Right kidney (tissue), 1 donor: ENCODE measurements around the gene ACTG1.
A peak's percentile ranks its signal among the peaks of the same experiment; 100 is the strongest.

Experiments
- DNase-seq: peaks from one replicate; pipeline ENCODE4 v3.0.0-alpha.2; 2016

The ACTG1 gene

DNA sequence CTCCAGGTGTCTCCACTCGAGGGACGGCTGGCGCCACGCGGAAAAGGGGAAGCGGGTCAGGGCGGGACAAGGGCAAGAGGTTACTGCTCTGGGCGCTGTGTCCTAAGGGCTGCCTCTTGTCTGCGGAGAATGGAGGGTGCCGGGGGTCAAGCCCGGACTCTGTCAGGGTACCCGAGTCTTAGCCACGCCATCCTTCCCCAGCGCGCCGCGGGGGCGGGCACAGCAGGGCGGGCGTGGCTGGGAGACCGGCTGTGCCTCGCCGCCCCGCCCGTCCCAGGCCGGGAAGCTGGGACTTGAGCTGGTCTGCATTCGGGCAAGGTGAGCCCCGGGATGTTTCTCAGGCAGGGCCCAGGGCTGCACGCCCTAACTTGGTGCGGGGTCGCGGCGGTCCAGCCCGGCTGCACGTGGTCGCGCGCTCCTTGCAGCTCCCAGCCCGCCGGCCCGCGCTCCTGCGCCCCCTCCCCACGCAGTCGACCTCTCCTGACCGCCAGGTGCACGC lies 6.2 kb upstream of the ACTG1 start:
- DNase-seq = peak; percentile 66

DNA sequence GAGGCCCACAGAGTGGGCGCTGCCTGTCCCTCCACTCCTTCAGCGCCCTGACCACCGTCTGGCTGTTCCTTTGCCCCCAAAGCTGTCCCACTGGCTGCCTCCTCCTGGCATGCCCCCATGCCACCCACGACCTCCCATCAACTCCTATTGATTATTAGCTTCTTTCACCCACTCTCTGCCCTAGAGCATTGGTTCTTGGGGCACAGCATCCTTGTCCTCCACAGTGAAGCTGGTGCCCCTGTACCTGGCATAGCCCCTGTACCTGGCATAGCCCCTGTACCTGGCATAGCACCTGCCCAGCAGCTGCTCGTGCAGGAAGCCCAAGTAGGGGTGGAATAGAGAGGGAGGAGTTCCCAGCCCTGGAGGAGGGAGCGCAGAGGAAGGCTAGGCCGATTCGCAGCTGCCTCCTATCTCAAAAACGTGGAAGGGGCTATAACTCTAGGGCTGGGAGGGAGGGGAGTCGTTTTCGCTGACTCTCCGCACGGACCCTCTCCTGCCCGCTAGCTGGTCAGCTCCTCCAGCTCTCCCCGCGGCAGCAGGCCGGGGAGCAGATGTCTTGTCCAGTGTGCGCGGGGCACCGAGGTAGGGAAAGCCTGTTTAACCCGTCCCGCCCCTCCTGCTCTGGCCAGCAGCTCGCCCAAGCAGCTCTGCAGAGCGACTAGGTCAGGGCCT lies 5.7 kb upstream of the ACTG1 start:
- DNase-seq = peak; percentile 70

DNA sequence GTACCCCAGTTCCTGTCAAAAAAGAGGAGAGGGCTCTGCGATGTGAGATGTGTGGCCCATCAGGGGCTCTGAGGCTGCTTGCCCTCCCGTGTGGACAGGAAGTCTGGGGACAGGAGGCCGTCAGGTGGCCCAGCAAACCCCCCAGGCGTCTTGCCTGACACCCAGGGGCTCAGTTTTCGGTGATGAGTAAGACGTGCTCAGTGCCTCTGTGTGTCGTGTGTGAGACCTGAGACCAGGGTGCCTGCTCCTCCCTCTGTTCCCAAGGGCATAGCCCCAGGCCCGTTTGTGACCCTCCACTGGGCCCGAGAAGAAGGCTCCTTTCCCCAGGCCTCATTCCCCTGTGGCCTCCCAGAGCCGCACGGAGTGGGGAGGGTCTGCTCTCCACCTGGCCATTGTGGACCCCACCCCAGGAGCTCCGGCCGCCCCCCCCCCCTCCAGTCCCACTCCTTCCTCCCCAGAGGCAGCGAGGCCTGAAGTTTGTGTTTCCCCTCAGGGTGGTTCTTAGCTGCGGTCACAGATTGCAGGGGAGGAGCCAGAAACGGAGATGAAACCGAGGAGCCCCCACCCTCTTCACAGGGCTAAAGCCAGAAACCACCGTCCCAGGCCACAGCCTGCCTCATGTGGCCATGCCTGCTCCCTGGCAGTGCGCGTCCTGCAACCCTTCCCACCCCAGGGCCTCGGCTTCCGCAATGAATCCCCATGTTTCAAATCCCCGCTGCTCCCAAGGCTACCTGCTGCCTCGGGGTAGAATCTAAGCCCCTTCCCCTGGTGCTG lies 4.9 kb upstream of the ACTG1 start:
- DNase-seq = no peak

DNA sequence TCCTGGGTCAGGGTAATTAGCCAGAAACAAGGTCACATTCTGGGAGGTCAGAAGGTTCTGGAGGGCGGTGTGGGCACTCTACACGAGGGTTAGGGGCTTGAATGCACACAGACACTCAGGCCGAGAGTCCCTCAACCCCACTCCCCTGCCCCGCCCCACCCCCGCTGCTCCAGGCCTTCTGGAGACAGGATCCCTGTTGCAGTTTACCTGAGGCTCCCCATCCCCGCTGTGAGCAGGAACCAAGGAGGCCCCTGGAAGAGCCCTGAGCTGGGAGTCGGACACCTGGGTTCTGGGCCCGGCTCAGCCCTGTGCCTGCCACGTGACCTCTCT lies 4.4 kb upstream of the ACTG1 start:
- no peak for DNase-seq

DNA sequence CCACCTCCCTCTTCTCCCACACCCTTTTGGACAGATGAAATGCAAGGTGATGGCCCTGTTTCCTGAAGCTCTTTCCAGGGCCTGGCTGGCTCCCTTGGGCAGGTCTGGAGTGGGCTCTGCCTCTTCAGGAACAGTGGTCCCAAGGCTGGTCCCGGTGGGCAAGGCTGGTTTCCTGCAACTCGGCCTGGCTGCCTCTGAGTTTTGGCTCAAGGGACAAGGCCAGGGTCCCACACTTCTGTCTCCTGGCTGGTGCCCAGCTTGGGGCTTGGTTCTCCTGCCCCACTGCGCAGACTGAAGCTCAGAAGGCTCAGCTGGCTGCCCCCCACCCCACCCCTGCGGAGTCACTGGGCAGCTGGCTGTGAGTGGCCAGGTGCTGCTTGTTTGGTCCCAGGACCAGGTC lies 3.8 kb upstream of the ACTG1 start:
- DNase-seq = no peak

DNA sequence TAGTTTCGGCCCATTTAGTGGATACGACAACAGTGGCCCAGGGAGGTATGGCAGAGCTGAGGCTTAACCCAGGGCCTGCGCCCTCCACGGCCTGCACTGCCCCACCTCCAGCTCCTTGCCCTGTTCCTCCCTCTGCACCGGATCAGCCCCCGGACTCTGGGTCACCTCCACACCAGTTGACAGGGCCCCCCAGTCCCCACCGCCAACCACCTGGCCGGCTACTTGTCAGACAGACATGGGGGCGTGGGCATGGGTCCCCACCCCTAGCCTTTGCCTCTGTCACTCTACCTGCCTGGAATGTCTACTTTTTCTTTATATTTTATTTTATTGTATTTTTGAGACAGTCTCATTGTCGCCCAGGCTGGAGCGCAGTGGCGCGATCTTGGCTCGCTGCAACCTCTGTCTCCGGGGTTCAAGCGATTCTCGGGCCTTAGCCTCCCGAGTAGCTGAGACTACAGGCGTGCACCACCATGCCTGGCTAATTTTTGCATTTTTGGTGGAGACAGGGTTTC lies 3.0 kb upstream of the ACTG1 start:
- peak; percentile 44 for DNase-seq

DNA sequence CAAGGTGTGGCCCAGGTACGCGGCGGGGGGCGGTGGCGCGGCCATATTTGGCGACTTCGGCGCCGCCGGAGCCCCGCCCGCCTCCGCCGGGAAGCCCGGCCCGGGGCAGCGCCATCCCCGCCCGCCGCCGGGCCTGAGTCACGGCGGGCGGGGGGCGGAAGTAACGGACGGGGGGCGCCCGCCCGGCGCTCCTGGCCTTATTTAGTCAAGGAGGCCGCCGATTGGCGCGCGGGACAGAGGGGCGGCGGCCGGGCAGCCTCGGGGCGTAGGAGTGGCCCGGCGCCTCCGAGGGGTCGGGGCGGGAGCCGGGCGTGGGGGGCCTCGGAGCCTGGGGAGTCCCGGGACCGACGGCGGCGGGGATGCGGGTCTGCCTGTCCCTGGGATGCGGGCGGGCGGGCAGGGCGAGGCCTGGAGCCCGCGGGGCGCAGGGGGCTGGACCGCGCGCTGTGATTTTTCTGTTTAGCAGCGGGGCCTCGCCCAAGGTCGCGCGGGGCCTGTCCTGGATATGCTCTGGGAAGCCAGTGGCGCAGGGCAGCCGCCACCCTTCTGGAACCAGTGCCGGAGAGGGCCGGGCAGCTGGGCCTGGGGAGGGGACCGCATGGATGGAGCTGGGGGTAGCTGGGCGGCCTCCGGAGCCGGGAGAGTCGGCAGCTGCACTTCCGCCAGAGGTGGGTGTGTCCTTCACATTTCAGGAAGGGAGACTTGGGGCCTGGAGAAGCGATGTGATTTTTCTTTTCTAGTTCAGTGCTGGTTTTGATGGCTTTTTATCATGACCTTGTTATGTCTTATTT lies 2.3 kb upstream of the ACTG1 start:
- DNase-seq = peak; percentile 79

DNA sequence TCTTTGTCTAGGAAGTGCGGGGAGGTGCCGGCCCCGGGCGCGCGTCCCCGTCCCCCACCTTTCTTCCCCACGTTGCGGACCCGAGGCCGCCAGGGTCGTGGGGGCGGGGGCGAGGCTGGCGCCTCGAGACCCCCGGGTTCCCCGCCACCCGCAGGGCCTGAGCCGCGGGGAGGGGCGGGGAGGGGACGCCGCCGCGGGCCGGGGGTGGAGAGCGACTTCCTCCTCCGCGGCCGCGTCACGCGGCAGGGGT lies 1.8 kb upstream of the ACTG1 start:
- DNase-seq = no peak

DNA sequence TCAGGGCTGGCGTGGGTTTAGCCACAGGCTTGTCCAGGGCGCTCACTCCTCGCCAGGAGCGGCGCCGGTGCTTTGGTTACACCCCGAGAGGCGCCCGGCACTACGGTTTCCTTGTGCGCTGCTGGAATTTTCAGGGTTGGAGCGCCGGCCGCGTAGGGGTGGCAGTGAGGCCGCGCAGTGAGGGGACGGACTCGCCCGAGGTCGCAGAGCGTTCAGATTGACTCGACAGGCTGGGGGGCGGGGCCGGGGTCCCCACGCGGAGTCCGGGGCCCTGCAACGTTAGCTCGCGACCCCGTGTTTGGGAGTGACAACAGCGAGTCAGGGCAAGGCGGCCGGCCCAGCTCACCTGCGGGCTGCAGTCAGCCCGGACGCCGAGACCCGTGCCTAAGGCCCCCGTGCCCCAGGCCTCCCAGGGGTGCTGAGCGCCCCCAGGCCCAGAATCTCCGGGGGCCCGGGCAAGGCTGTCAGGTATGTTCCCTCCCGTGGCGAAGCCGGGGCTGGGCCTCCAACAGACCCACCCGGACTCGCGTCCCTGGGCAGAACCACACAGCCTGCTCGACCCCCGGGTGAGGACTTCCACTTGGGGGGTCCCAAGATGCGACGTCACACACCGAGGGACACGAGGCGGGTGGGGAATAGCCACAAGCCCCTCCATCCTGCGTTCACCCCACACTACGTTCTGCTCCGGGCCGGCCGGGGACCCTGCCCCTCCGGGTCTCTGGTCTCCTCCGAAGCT lies 1.3 kb upstream of the ACTG1 start:
- DNase-seq = peak; percentile 88

DNA sequence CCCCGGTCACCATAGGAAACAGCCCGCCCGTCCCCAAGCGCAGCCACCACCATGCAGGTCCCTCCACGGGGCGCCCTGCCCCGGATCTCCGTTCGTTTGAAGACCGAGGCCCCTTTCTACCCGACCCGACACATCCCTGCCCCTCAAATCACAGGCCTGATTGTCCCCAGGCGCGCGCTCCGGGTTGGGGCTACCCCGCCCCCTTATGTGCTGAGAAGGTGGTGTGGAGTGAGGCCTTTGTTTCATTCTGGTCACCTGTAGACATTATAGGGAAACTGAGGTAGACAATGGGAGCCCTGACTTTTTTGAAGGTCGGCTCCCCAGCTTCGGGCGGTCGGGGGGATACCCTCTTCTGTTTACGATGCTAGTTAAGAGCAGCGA lies 763 bp upstream of the ACTG1 start:
- peak; percentile 88 for DNase-seq

DNA sequence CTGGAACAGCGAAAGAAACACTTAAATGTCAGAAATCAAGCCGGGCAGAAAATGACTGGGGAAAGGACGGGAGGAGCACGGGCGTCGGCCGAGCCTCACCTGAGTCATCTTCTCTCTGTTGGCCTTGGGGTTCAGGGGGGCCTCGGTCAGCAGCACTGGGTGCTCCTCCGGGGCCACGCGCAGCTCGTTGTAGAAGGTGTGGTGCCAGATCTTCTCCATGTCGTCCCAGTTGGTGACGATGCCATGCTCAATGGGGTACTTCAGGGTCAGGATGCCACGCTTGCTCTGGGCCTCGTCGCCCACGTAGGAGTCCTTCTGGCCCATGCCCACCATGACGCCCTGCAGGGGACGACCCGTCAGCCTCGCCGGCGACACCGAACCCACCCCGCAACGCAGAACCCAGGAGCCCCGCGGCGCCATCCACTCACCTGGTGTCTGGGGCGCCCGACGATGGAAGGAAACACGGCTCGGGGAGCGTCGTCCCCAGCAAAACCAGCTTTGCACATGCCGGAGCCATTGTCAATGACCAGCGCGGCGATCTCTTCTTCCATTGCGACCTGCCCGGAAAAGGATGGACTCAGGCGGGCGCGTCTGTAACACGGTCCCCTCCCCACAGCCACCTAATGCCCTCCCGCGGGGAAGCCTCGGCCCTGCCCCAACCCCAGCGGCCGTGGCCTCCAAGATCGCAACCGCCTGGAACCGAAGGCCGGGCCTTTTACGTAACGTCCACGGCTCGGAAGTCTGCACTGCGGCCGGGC lies 616 bp downstream of the ACTG1 start:
- DNase-seq = peak; percentile 53

DNA sequence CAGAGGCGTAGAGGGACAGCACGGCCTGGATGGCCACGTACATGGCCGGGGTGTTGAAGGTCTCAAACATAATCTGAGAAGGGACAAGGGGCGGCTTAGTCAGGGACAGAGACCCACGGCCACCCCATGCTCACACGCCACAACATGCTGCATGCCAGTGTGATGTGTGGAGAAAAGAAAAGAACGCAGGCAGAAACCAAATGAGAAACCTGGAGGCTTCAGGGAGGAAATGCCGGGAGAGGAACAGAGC lies 1.1 kb downstream of the ACTG1 start:
- no peak for DNase-seq

DNA sequence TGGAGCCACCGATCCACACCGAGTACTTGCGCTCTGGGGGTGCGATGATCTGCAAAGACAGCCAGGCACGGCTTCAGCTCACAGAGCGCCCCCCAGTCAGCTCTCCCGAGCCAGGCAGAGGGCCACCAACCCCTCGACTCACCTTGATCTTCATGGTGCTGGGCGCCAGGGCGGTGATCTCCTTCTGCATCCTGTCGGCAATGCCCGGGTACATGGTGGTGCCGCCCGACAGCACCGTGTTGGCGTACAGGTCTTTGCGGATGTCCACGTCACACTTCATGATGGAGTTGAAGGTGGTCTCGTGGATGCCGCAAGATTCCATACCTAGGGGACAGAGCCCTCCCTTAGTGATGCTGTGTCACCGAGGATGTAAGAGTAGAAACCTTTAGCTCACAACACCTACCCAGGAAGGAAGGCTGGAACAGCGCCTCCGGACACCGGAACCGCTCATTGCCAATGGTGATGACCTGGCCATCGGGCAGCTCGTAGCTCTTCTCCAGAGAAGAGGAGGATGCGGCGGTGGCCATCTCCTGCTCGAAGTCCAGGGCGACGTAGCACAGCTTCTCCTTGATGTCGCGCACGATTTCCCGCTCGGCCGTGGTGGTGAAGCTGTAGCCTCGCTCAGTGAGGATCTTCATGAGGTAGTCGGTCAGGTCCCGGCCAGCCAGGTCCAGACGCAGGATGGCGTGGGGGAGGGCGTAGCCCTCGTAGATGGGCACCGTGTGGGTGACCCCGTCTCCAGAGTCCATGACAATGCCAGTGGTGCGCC lies 1.6 kb downstream of the ACTG1 start:
- DNase-seq = peak; percentile 48

DNA sequence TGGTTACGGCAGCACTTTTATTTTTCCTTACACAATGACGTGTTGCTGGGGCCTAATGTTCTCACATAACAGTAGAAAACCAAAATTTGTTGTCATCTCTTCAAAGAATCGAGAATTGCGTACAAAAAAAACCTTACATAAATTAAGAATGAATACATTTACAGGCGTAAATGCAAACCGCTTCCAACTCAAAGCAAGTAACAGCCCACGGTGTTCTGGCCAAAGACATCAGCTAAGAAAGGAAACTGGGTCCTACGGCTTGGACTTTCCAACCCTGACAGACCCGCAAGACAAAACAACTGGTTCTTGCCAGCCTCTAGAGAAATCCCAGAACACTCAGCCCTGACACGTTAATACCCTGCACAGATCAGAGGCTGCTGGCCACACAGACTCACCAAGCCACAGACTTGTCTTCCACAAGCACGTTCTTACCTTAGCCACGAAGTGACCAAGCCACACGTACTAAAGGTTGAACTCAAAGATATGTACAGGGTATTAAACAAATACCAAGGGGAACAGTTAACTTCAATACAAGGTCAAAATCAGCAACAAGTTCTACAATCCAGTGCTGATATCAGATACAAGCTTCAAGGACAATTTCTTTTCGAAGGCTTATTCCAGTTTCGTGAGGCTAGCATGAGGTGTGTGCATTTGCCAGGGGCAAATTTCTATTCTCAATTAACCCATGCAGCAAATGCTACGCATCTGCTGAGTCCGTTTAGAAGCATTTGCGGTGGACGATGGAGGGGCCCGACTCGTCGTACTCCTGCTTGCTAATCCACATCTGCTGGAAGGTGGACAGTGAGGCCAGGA lies 2.4 kb downstream of the ACTG1 start:
- peak; percentile 13 for DNase-seq

DNA sequence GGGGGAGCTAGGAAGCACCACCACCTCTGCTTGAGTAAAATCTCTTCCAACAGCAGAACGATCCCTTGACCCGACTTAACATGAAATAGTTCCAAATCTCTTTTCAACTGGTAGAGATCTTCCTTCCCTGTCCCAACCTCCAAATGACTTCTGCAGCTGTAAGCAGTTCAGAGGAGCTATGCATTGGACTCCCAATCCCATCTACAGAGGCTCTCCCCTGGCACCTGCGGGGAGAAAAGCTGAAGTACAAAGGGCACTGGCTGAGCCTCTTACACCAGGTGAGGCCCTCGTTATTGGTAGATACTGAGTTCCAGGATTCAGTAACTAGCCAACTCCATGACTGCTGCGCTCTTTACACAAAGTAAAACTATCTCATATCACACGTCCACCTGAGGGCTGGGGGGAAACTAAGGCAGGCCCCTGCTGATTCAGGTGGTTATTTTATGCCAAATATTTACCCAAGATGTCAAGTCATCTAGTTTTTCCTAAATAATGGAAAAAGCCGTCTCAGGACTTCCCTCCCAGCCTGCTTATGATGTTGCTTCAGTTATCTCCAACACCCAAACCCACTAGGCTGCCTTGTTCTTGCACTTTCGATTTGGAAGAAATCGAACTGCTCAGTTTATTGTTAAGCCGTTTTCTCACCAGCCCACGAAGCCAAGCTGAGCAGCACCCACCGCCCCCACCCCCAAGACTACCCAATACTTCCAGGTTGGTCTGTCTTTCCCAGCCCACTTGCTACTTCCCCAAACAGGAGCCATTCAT lies 3.2 kb downstream of the ACTG1 start:
- DNase-seq = peak; percentile 25

DNA sequence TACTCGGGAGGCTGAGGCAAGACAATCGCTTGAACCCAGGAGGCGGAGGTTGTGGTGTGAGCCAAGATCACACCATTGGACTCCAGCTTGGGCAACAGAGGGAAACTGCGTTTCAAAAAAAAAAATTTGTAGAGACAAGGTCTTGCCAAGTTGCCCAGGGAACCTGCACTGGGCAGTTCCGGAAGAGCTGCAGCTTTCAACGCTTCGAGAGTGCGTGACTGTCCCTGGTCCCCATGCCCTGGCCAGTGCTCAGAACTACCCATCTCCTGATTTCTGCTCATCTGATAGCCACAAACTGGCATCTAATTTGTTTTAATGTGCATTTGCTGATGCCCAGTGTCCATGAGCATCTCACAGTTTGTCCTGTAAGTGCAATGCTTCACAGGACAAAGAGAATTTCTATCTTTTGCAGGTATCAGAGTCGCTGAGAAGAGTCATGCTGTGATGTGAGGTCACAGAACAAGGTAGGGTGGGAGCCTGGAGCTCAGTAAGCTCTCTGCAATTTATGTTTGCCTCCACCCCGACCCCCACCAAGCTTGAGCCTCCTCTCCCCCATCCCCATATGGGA lies 3.9 kb downstream of the ACTG1 start:
- DNase-seq = peak; percentile 16

DNA sequence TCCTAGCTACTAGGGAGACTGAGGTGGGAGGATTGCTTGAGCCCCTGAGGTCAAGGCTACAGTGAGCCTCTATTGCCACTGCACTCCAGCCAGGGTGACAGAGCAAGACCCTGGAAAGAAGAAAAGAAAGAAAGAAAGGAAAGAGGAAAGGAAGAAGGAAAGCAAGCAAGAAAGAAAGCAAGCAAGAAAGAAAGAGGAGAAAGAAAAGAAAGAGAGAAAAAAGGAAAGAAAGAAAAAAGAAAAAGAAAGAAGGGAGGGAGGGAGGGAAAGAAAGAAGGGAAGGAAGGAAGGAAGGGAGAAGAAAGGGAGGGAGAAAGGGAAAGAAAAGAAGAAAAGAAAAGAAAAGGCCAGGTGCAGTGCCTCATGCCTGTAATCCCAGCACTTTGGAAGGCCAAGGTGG lies 9.0 kb downstream of the ACTG1 start:
- DNase-seq = no peak

DNA sequence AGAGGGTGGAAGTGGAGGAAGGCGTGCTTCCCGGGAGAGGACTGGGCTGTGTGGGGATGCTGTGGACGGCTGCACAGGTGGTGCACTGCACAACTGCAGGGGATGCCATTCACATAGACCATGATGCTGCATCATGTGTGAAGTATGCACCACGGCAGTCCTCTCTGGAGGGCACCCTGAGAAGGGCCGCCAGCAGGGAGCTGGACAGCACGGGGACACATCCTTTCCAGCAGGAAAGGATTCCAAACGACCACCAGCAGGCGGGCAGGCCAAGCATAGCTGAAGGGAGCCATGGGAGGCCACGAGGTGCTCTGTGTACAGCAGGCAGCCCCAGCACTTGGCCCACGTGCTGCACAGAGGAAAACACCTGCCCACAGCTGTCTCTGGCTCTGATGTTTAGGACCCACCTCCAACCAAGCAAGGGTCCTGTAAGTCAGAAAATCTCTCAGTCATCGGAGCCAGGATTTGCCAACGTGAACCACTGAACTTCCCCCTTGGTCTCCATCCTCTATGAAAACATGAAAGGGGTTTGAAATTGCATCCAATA lies 10.1 kb downstream of the ACTG1 start:
- DNase-seq = no peak

DNA sequence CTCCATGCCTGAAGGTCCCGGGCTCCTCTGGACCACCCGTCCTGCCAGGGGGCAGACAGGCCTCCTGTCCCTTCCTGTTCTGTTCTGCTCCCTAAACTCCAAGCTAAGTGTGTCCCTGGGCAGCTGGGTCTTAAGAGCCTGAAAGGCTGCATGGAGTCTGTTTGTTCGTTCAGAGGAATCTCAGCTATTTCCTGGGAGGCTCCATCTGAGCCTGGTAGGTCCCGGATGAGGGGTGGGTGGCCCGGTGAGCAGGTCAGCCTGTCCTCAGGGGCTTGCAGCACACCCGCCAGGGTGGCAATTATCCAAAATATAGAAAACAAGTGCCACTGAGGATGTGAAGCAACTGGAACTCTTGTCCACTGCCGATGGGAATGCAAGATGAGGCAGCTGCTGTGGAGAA lies 12.6 kb downstream of the ACTG1 start:
- DNase-seq = no peak
